Activated gamma-delta T cell treated with Interleukin-2 at 50 U/mL for 16 hours (primary cell): ENCODE data around the gene MYOM1.
"Not testable (repeated sequence)": the region's sequence is repeated elsewhere in the genome, so short reads cannot be mapped to it uniquely, and the experiment has no call there.

ENCODE experiments used
- DNase-seq: peaks from one replicate; pipeline ENCODE4 v3.0.0-alpha.2; 2020

MYOM1 gene

GRCh38 chr18:3217948-3218647 lies 1.7 kb downstream of the MYOM1 start:
- DNase-seq = no peak

- DNase-seq = no peak
Measured at GRCh38 chr18:3216987-3217386, 2.8 kb downstream of the MYOM1 start.

GRCh38 chr18:3214855-3215637 lies 4.7 kb downstream of the MYOM1 start:
- DNase-seq = no peak

GRCh38 chr18:3213300-3214059 lies 6.3 kb downstream of the MYOM1 start:
- DNase-seq = no peak

GRCh38 chr18:3212657-3213056 lies 7.1 kb downstream of the MYOM1 start:
- DNase-seq = no peak

- no peak for DNase-seq
Measured at GRCh38 chr18:3211236-3211992, 8.4 kb downstream of the MYOM1 start.

GRCh38 chr18:3209859-3210569 lies 9.8 kb downstream of the MYOM1 start:
- DNase-seq = no peak

GRCh38 chr18:3207565-3207964 lies 12.2 kb downstream of the MYOM1 start:
- no peak for DNase-seq

GRCh38 chr18:3205239-3205638 lies 14.5 kb downstream of the MYOM1 start:
- no peak for DNase-seq

GRCh38 chr18:3199942-3200645 lies 19.7 kb downstream of the MYOM1 start:
- DNase-seq = no peak

- DNase-seq = not testable (repeated sequence)
Measured at GRCh38 chr18:3198260-3198860, 21.4 kb downstream of the MYOM1 start.

- no peak for DNase-seq
Measured at GRCh38 chr18:3194947-3195612, 24.7 kb downstream of the MYOM1 start.

- DNase-seq = no peak
Measured at GRCh38 chr18:3193331-3193730, 26.4 kb downstream of the MYOM1 start.

GRCh38 chr18:3192752-3193151 lies 27.0 kb downstream of the MYOM1 start:
- DNase-seq = no peak

GRCh38 chr18:3192286-3192685 lies 27.5 kb downstream of the MYOM1 start:
- DNase-seq = no peak

- no peak for DNase-seq
Measured at GRCh38 chr18:3190610-3191009, 29.2 kb downstream of the MYOM1 start.

- no peak for DNase-seq
Measured at GRCh38 chr18:3189884-3190283, 29.9 kb downstream of the MYOM1 start.

GRCh38 chr18:3186678-3187658 lies 32.8 kb downstream of the MYOM1 start:
- DNase-seq = no peak

- DNase-seq = no peak
Measured at GRCh38 chr18:3184275-3184963, 35.3 kb downstream of the MYOM1 start.
